ENCODE measurements around the gene TRAPPC3L.

Gene TRAPPC3L

DNA sequence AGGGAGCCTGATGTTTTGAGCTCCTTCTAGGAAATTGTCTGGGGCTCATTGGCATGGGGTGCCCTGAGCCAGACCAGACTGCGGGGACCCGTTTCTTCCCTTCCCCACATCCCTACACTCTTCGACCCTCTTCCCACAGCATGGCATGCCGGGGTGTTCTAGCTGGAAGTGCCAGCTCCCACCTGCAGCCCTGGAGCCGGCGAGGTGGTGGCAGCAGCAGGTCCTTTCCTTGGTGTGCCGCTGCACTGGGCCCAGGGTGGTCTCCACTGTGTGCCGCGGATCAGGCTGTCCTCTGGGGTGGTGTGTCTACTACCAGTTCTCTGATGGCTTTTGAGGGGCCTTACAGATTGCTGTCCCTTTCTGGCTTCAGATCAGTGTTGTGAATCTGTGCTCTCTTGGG, 18.3 kb upstream of the TRAPPC3L start:
- H2BK5ac ChIP-seq (ENCODE audit: low read depth, low read length, poor library complexity, severe bottlenecking), result no peak overlapping the region
- no peak overlapping the region for H3K4me2 ChIP-seq (ENCODE audit: low read length, poor library complexity, severe bottlenecking)
- H3K4me3 ChIP-seq (ENCODE audit: insufficient read depth in 1 of 2, low read depth in 1 of 2, low read length in 2 of 2), result no peak overlapping the region
- no peak overlapping the region for H3K27ac ChIP-seq (ENCODE audit: low read length, poor library complexity, severe bottlenecking)
- no peak overlapping the region for H4K91ac ChIP-seq (ENCODE audit: low read length)
- no peaks in the 10 kb centered on the region for H3K79me1 ChIP-seq (replicated peaks; ENCODE audit: low read length, poor library complexity, severe bottlenecking)
- no peaks in the 10 kb centered on the region for H3K27me3 ChIP-seq (ENCODE audit: control insufficient read depth in 1 of 2, insufficient read depth in 1 of 2, low read length in 2 of 2)
- no peaks in the 10 kb centered on the region for H3K9me3 ChIP-seq (ENCODE audit: control insufficient read depth, low read length)
- no peak overlapping the region for H3K9ac ChIP-seq (ENCODE audit: low read length)
- no peak for DNase-seq
- H2AK5ac ChIP-seq (ENCODE audit: low read length, severe bottlenecking), result no peak overlapping the region
- 95% methylated on average over 9 of the region's 9 CpGs for WGBS
- peak overlapping the region; percentile 35 for H2BK15ac ChIP-seq (ENCODE audit: low read depth, poor library complexity, severe bottlenecking)
- no peak overlapping the region for H2AFZ ChIP-seq (ENCODE audit: low read depth, low read length)
- no peak overlapping the region for H3K4ac ChIP-seq (ENCODE audit: low read depth in 1 of 2, low read length in 2 of 2)
- H3K23ac ChIP-seq (ENCODE audit: low read length in 2 of 2), result no peak overlapping the region
- no peak overlapping the region for H2BK120ac ChIP-seq (ENCODE audit: low read depth, low read length)
- peaks cover 9% of the 10 kb centered on the region for H3K4me1 ChIP-seq (ENCODE audit: control insufficient read depth, insufficient read depth, low read depth, low read length)
- no peak overlapping the region for H2BK12ac ChIP-seq (ENCODE audit: low read length in 2 of 2)
- H3K14ac ChIP-seq (ENCODE audit: low read length in 2 of 2), result no peak overlapping the region
- H3K36me3 ChIP-seq (ENCODE audit: control insufficient read depth in 1 of 2, insufficient read depth in 2 of 2, low read depth in 1 of 2, low read length in 2 of 2), result no peaks in the 10 kb centered on the region
- no peak overlapping the region for H3K18ac ChIP-seq (ENCODE audit: low read depth in 1 of 2, low read length in 2 of 2)
- H4K8ac ChIP-seq (ENCODE audit: low read length), result no peak overlapping the region

- no peak overlapping the region for H3K18ac ChIP-seq (ENCODE audit: low read depth in 1 of 2, low read length in 2 of 2)
Measured at GRCh38 chr6:116562614-116563013, 17.1 kb upstream of the TRAPPC3L start.

DNA sequence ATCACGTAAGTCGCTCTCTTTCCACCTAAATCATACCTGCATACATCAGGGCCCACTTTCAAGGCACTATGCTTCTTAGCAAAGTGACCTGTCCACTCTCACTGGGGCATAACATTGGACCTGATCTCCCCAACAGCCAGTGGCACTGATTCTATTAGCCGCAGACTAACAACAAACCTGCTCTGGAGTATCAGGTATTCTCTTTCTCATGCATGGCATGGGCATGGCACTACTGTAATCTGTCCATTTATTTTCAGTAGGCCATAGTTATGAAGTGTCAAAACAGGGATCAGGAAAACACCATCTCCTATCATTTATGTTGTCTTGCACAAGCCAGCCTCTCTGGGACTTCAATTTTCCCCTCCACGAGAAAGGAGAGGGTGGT, 16.5 kb upstream of the TRAPPC3L start:
- Histone ChIP-seq H4K8ac (ENCODE audit: low read length) (no peak overlapping the region), H3K14ac (ENCODE audit: low read length in 2 of 2) (no peak overlapping the region), H2AFZ (ENCODE audit: low read depth, low read length) (no peak overlapping the region), H3K4me1 (ENCODE audit: control insufficient read depth, insufficient read depth, low read depth, low read length) (peaks cover 11% of the 10 kb centered on the region), H2BK12ac (ENCODE audit: low read length in 2 of 2) (no peak overlapping the region), H3K27ac (ENCODE audit: low read length, poor library complexity, severe bottlenecking) (no peak overlapping the region), H2AK5ac (ENCODE audit: low read length, severe bottlenecking) (no peak overlapping the region), H3K4ac (ENCODE audit: low read depth in 1 of 2, low read length in 2 of 2) (no peak overlapping the region), H2BK5ac (ENCODE audit: low read depth, low read length, poor library complexity, severe bottlenecking) (no peak overlapping the region), H3K36me3 (ENCODE audit: control insufficient read depth in 1 of 2, insufficient read depth in 2 of 2, low read depth in 1 of 2, low read length in 2 of 2) (no peaks in the 10 kb centered on the region), H4K91ac (ENCODE audit: low read length) (no peak overlapping the region), H3K79me1 (replicated peaks; ENCODE audit: low read length, poor library complexity, severe bottlenecking) (no peaks in the 10 kb centered on the region), H3K18ac (ENCODE audit: low read depth in 1 of 2, low read length in 2 of 2) (no peak overlapping the region), H3K27me3 (ENCODE audit: control insufficient read depth in 1 of 2, insufficient read depth in 1 of 2, low read length in 2 of 2) (no peaks in the 10 kb centered on the region), H3K4me2 (ENCODE audit: low read length, poor library complexity, severe bottlenecking) (no peak overlapping the region), H2BK15ac (ENCODE audit: low read depth, poor library complexity, severe bottlenecking) (no peak overlapping the region), H2BK120ac (ENCODE audit: low read depth, low read length) (no peak overlapping the region), H3K23ac (ENCODE audit: low read length in 2 of 2) (no peak overlapping the region), H3K9me3 (ENCODE audit: control insufficient read depth, low read length) (no peaks in the 10 kb centered on the region), H3K4me3 (ENCODE audit: insufficient read depth in 1 of 2, low read depth in 1 of 2, low read length in 2 of 2) (no peak overlapping the region), H3K9ac (ENCODE audit: low read length) (no peak overlapping the region)
- no peak for DNase-seq
- 100% methylated on average over 3 of the region's 4 CpGs for WGBS

More at GRCh38 chr6:116562614-116563013, 17.1 kb upstream of the TRAPPC3L start:
- no peaks in the 10 kb centered on the region for H3K27me3 ChIP-seq (ENCODE audit: control insufficient read depth in 1 of 2, insufficient read depth in 1 of 2, low read length in 2 of 2)
- H3K23ac ChIP-seq (ENCODE audit: low read length in 2 of 2), result no peak overlapping the region
- DNase-seq, result peak; percentile 7
- H2BK15ac ChIP-seq (ENCODE audit: low read depth, poor library complexity, severe bottlenecking), result no peak overlapping the region
- no peaks in the 10 kb centered on the region for H3K9me3 ChIP-seq (ENCODE audit: control insufficient read depth, low read length)
- no peak overlapping the region for H4K8ac ChIP-seq (ENCODE audit: low read length)
- H3K4me3 ChIP-seq (ENCODE audit: insufficient read depth in 1 of 2, low read depth in 1 of 2, low read length in 2 of 2), result no peak overlapping the region
- H3K9ac ChIP-seq (ENCODE audit: low read length), result peak overlapping the region; percentile 18
- no peaks in the 10 kb centered on the region for H3K79me1 ChIP-seq (replicated peaks; ENCODE audit: low read length, poor library complexity, severe bottlenecking)
- H4K91ac ChIP-seq (ENCODE audit: low read length), result no peak overlapping the region
- no peak overlapping the region for H2BK12ac ChIP-seq (ENCODE audit: low read length in 2 of 2)
- H2BK120ac ChIP-seq (ENCODE audit: low read depth, low read length), result no peak overlapping the region
- H3K36me3 ChIP-seq (ENCODE audit: control insufficient read depth in 1 of 2, insufficient read depth in 2 of 2, low read depth in 1 of 2, low read length in 2 of 2), result no peaks in the 10 kb centered on the region
- WGBS, result 72% methylated on average over 3 of the region's 3 CpGs
- no peak overlapping the region for H2AFZ ChIP-seq (ENCODE audit: low read depth, low read length)
- no peak overlapping the region for H3K4me2 ChIP-seq (ENCODE audit: low read length, poor library complexity, severe bottlenecking)
- H3K4ac ChIP-seq (ENCODE audit: low read depth in 1 of 2, low read length in 2 of 2), result no peak overlapping the region
- H3K4me1 ChIP-seq (ENCODE audit: control insufficient read depth, insufficient read depth, low read depth, low read length), result peaks cover 11% of the 10 kb centered on the region
- H2BK5ac ChIP-seq (ENCODE audit: low read depth, low read length, poor library complexity, severe bottlenecking), result no peak overlapping the region
- H3K27ac ChIP-seq (ENCODE audit: low read length, poor library complexity, severe bottlenecking), result no peak overlapping the region
- no peak overlapping the region for H3K14ac ChIP-seq (ENCODE audit: low read length in 2 of 2)
- H2AK5ac ChIP-seq (ENCODE audit: low read length, severe bottlenecking), result no peak overlapping the region

GRCh38 chr6:116561377-116562018, 16.0 kb upstream of the TRAPPC3L start:
- Histone ChIP-seq H3K27ac (ENCODE audit: low read length, poor library complexity, severe bottlenecking) (no peak overlapping the region), H2BK12ac (ENCODE audit: low read length in 2 of 2) (no peak overlapping the region), H3K18ac (ENCODE audit: low read depth in 1 of 2, low read length in 2 of 2) (no peak overlapping the region), H3K9ac (ENCODE audit: low read length) (peak overlapping the region; percentile 77), H2BK15ac (ENCODE audit: low read depth, poor library complexity, severe bottlenecking) (no peak overlapping the region), H3K23ac (ENCODE audit: low read length in 2 of 2) (no peak overlapping the region), H3K36me3 (ENCODE audit: control insufficient read depth in 1 of 2, insufficient read depth in 2 of 2, low read depth in 1 of 2, low read length in 2 of 2) (no peaks in the 10 kb centered on the region), H2BK120ac (ENCODE audit: low read depth, low read length) (no peak overlapping the region), H2BK5ac (ENCODE audit: low read depth, low read length, poor library complexity, severe bottlenecking) (no peak overlapping the region), H3K14ac (ENCODE audit: low read length in 2 of 2) (no peak overlapping the region), H3K4ac (ENCODE audit: low read depth in 1 of 2, low read length in 2 of 2) (no peak overlapping the region), H2AK5ac (ENCODE audit: low read length, severe bottlenecking) (no peak overlapping the region), H3K27me3 (ENCODE audit: control insufficient read depth in 1 of 2, insufficient read depth in 1 of 2, low read length in 2 of 2) (no peaks in the 10 kb centered on the region), H3K9me3 (ENCODE audit: control insufficient read depth, low read length) (no peaks in the 10 kb centered on the region), H3K4me2 (ENCODE audit: low read length, poor library complexity, severe bottlenecking) (no peak overlapping the region), H2AFZ (ENCODE audit: low read depth, low read length) (no peak overlapping the region), H3K4me3 (ENCODE audit: insufficient read depth in 1 of 2, low read depth in 1 of 2, low read length in 2 of 2) (peak overlapping the region in 1 of 2 experiments; percentile 17), H3K79me1 (replicated peaks; ENCODE audit: low read length, poor library complexity, severe bottlenecking) (no peaks in the 10 kb centered on the region), H3K4me1 (ENCODE audit: control insufficient read depth, insufficient read depth, low read depth, low read length) (peaks cover 13% of the 10 kb centered on the region), H4K91ac (ENCODE audit: low read length) (no peak overlapping the region), H4K8ac (ENCODE audit: low read length) (no peak overlapping the region)
- 78% methylated on average over 5 of the region's 9 CpGs for WGBS
- DNase-seq, result peak; percentile 69
